GM23338 (cell line): Measurements from ENCODE around the gene CELA3B. TPM values are rescaled to one million over a fixed set of nuclear protein-coding genes. Genes with fewer than 3 reads are reported as not detected.

Experiments used
- ATAC-seq: fragments of 200-7000 bp; cut with Tn5 transposase; 3 replicates; pipeline ENCODE4 v1.9.1; 2020
- DNase-seq: peaks from one replicate; pipeline ENCODE4 v3.0.0-alpha.2; 2015; ENCODE audit warnings: low spot score
- H2AFZ ChIP-seq: fragments of 200-600 bp; sonication (generic); 2 replicates; pipeline ENCODE4 v1.8.0; 2016; ENCODE audit warnings: antibody characterized with exemption, mild to moderate bottlenecking, moderate library complexity
- H3F3A ChIP-seq: fragments of 200-600 bp; sonication (generic); replicated peaks from 2 replicates; pipeline ENCODE4 v1.8.0; 2017; ENCODE audit warnings: antibody characterized with exemption, mixed run types, low read depth
- H3K27ac ChIP-seq: fragments of 200-600 bp; sonication (generic); 2 replicates; pipeline ENCODE4 v1.6.1; 2016; ENCODE audit warnings: low read depth
- H3K27me3 ChIP-seq: fragments of 200-600 bp; sonication (generic); 2 replicates; pipeline ENCODE4 v1.8.0; 2016; ENCODE audit warnings: mild to moderate bottlenecking, mixed run types, moderate library complexity; ENCODE audit not compliant: insufficient read depth
- H3K36me3 ChIP-seq: fragments of 200-600 bp; sonication (generic); 2 replicates; pipeline ENCODE4 v1.8.0; 2016; ENCODE audit warnings: mild to moderate bottlenecking; ENCODE audit not compliant: insufficient read depth
- H3K4me1 ChIP-seq: fragments of 200-600 bp; sonication (generic); 2 replicates; pipeline ENCODE4 v1.8.0; 2016; ENCODE audit warnings: mild to moderate bottlenecking, moderate library complexity; ENCODE audit not compliant: insufficient read depth
- H3K4me2 ChIP-seq: fragments of 200-600 bp; sonication (generic); 2 replicates; pipeline ENCODE4 v1.7.1; 2017; ENCODE audit warnings: mixed run types
- H3K4me3 ChIP-seq: fragments of 200-600 bp; sonication (generic); 2 replicates; pipeline ENCODE4 v1.6.1; 2016; ENCODE audit warnings: mixed run types
- H3K79me2 ChIP-seq: fragments of 200-600 bp; sonication (generic); replicated peaks from 2 replicates; pipeline ENCODE4 v1.8.0; 2017; ENCODE audit warnings: mild to moderate bottlenecking; ENCODE audit not compliant: insufficient read depth
- H3K9me2 ChIP-seq: fragments of 200-600 bp; sonication (generic); 2 replicates; pipeline ENCODE4 v1.8.0; 2017; ENCODE audit not compliant: insufficient read depth
- H4K20me1 ChIP-seq: fragments of 200-600 bp; sonication (generic); replicated peaks from 2 replicates; pipeline ENCODE4 v1.8.0; 2017; ENCODE audit warnings: mild to moderate bottlenecking; ENCODE audit not compliant: insufficient read depth
- H3K27ac Mint-ChIP-seq: 2 replicates; pipeline ENCODE4 v1.8.0; 2020; ENCODE audit warnings: inconsistent platforms, mild to moderate bottlenecking, moderate library complexity, mixed read lengths
- H3K27me3 Mint-ChIP-seq: 3 replicates; pipeline ENCODE4 v1.8.0; 2022; ENCODE audit warnings: low read depth, mild to moderate bottlenecking, moderate library complexity, mixed read lengths, inconsistent platforms; ENCODE audit not compliant: insufficient read depth, poor library complexity
- H3K36me3 Mint-ChIP-seq: 3 replicates; pipeline ENCODE4 v1.8.0; 2021; ENCODE audit warnings: low read depth, mild to moderate bottlenecking, inconsistent platforms, moderate library complexity, mixed read lengths
- H3K4me1 Mint-ChIP-seq: 3 replicates; pipeline ENCODE4 v1.8.0; 2020; ENCODE audit warnings: mild to moderate bottlenecking, inconsistent platforms, mixed read lengths
- H3K4me3 Mint-ChIP-seq: 3 replicates; pipeline ENCODE4 v1.8.0; 2021; ENCODE audit warnings: moderate library complexity, mild to moderate bottlenecking, inconsistent platforms, mixed read lengths
- H3K9me3 Mint-ChIP-seq: 3 replicates; pipeline ENCODE4 v1.8.0; 2020; ENCODE audit warnings: moderate library complexity, mild to moderate bottlenecking, inconsistent platforms, mixed read lengths
- CREB1 ChIP-seq: fragments of 250-450 bp; sonication (Bioruptor Pico); IDR thresholded peaks from 2 replicates; pipeline ENCODE4 v1.5.0; 2020; ENCODE audit warnings: low read depth, mild to moderate bottlenecking, moderate library complexity
- EZH2 ChIP-seq: fragments of 200-600 bp; sonication (generic); IDR thresholded peaks from one replicate; pipeline ENCODE4 v1.8.0; 2017; ENCODE audit warnings: antibody characterized with exemption, mild to moderate bottlenecking, low read depth; ENCODE audit not compliant: unreplicated experiment
- EZH2phosphoT487 ChIP-seq: fragments of 200-600 bp; sonication (generic); IDR thresholded peaks from one replicate; pipeline ENCODE4 v1.8.1; 2018; ENCODE audit warnings: antibody characterized with exemption; ENCODE audit not compliant: unreplicated experiment
- JUNB ChIP-seq: IDR thresholded peaks from one replicate; pipeline ENCODE4 v1.6.1; 2016; ENCODE audit warnings: antibody characterized with exemption; ENCODE audit not compliant: unreplicated experiment
- NANOG ChIP-seq: IDR thresholded peaks from 2 replicates; pipeline ENCODE4 v1.6.1; 2016; ENCODE audit warnings: antibody characterized with exemption, borderline replicate concordance
- POLR2AphosphoS5 ChIP-seq: IDR thresholded peaks from 2 replicates; pipeline ENCODE4 v1.6.1; 2016; ENCODE audit warnings: antibody characterized with exemption, low read depth
- STAT1 ChIP-seq: IDR thresholded peaks from one replicate; pipeline ENCODE4 v1.6.1; 2016; ENCODE audit warnings: antibody characterized with exemption; ENCODE audit not compliant: unreplicated experiment
- ZNF114 ChIP-seq: fragments of 250-450 bp; sonication (Bioruptor Pico); IDR thresholded peaks from 2 replicates; pipeline ENCODE4 v1.5.0; 2020; ENCODE audit warnings: mild to moderate bottlenecking, moderate library complexity
- ZNF331 ChIP-seq: fragments of 250-450 bp; sonication (Bioruptor Pico); IDR thresholded peaks from 2 replicates; pipeline ENCODE4 v1.5.0; 2020; ENCODE audit warnings: low read depth, mild to moderate bottlenecking, moderate library complexity
- polyA plus RNA-seq: library from polyadenylated mRNA; unstranded; fragments of >200 nt; fragmentation: Nextera tagmentation; extraction: Ambion mirVana; gene quantifications from 2 replicates; pipeline ENCODE4 v1.2.1, GENCODE V29; 2016
- total RNA-seq: library from RNA; depleted of rRNA; stranded (reverse); fragments of >200 nt; shearing (Covaris generic); gene quantifications from 2 replicates; pipeline ENCODE4 v1.2.3, GENCODE V29; 2014
- TF ChIP-seq, protein P1 (sequence below): IDR thresholded peaks from one replicate; pipeline ENCODE4 v1.6.1; 2018; ENCODE audit warnings: antibody characterized with exemption; ENCODE audit not compliant: unreplicated experiment
- TF ChIP-seq, protein P2 (sequence below), 2 experiments: fragments of 200-600 bp in 1 of 2; sonication (generic) in 1 of 2; conservative IDR thresholded peaks; 2 replicates each; pipeline versions ENCODE4 v1.5.1 to v1.6.1; 2016 to 2017; ENCODE audit warnings: antibody characterized with exemption in 2 of 2, low read depth in 2 of 2, mild to moderate bottlenecking in 2 of 2, moderate library complexity in 1 of 2
- TF ChIP-seq, protein P3 (sequence below): IDR thresholded peaks from 2 replicates; pipeline ENCODE4 v1.6.1; 2016; ENCODE audit warnings: antibody characterized with exemption
- TF ChIP-seq, protein P4 (sequence below): fragments of 250-450 bp; sonication (Bioruptor Pico); IDR thresholded peaks from 2 replicates; pipeline ENCODE4 v1.5.0; 2020; ENCODE audit warnings: mild to moderate bottlenecking, moderate library complexity

CELA3B gene
- total and polyA plus RNA-seq, 2 experiments from 2014 or later: not detected

DNA sequence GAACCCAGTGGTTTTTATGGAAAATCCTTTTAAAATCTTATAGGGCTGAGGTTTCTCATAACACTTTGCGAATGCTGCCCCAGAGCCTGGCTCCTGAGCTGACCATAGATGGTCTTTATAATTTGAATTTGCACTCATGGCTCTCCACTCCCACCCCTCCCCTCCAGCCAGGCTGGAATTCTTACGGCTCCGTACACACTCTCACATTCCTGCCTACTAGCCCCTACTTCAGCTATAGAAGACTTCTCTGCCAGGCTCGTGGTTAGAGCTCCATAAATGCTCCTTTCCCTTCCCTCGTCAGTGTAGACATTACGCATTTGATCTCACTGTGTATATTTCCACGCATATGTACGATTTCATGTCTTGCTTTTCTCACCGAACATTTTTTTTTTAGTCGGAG, 34.4 kb upstream of the CELA3B start:
- no peak overlapping the region; the same call in 2 of the 3 replicates for H3K4me3 Mint-ChIP-seq
- H3K4me1 Mint-ChIP-seq: peaks cover 31% of the 10 kb centered on the region
- no peak for DNase-seq
- Histone ChIP-seq H3K36me3 (no peaks in the 10 kb centered on the region), H3K27me3 (no peaks in the 10 kb centered on the region), H3K79me2 (no peaks in the 10 kb centered on the region), H2AFZ (0 out of 2 replicates have a peak overlapping the region, but pooled peaks have one; percentile 4), H3F3A (peaks cover 15% of the 10 kb centered on the region), H3K4me1 (peaks cover 16% of the 10 kb centered on the region), H4K20me1 (no peaks in the 10 kb centered on the region), H3K4me2 (no peak overlapping the region), H3K4me3 (no peak overlapping the region), H3K27ac (peak overlapping the region; percentile 45; the same call in 1 of the 2 replicates), H3K9me2 (no peaks in the 10 kb centered on the region)
- H3K36me3 Mint-ChIP-seq: no peaks in the 10 kb centered on the region
- ATAC-seq: no peak
- TF ChIP-seq ZNF331 (CRISPR knock-in tag) (no peak), EZH2phosphoT487 (no peak), EZH2 (no peak), STAT1 (no peak), JUNB (no peak), ZNF114 (CRISPR knock-in tag) (no peak), NANOG (no peak), POLR2AphosphoS5 (no peak), CREB1 (no peak)
- TF ChIP-seq, protein P1, sequence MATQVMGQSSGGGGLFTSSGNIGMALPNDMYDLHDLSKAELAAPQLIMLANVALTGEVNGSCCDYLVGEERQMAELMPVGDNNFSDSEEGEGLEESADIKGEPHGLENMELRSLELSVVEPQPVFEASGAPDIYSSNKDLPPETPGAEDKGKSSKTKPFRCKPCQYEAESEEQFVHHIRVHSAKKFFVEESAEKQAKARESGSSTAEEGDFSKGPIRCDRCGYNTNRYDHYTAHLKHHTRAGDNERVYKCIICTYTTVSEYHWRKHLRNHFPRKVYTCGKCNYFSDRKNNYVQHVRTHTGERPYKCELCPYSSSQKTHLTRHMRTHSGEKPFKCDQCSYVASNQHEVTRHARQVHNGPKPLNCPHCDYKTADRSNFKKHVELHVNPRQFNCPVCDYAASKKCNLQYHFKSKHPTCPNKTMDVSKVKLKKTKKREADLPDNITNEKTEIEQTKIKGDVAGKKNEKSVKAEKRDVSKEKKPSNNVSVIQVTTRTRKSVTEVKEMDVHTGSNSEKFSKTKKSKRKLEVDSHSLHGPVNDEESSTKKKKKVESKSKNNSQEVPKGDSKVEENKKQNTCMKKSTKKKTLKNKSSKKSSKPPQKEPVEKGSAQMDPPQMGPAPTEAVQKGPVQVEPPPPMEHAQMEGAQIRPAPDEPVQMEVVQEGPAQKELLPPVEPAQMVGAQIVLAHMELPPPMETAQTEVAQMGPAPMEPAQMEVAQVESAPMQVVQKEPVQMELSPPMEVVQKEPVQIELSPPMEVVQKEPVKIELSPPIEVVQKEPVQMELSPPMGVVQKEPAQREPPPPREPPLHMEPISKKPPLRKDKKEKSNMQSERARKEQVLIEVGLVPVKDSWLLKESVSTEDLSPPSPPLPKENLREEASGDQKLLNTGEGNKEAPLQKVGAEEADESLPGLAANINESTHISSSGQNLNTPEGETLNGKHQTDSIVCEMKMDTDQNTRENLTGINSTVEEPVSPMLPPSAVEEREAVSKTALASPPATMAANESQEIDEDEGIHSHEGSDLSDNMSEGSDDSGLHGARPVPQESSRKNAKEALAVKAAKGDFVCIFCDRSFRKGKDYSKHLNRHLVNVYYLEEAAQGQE: no peak
- TF ChIP-seq, protein P2, sequence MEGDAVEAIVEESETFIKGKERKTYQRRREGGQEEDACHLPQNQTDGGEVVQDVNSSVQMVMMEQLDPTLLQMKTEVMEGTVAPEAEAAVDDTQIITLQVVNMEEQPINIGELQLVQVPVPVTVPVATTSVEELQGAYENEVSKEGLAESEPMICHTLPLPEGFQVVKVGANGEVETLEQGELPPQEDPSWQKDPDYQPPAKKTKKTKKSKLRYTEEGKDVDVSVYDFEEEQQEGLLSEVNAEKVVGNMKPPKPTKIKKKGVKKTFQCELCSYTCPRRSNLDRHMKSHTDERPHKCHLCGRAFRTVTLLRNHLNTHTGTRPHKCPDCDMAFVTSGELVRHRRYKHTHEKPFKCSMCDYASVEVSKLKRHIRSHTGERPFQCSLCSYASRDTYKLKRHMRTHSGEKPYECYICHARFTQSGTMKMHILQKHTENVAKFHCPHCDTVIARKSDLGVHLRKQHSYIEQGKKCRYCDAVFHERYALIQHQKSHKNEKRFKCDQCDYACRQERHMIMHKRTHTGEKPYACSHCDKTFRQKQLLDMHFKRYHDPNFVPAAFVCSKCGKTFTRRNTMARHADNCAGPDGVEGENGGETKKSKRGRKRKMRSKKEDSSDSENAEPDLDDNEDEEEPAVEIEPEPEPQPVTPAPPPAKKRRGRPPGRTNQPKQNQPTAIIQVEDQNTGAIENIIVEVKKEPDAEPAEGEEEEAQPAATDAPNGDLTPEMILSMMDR (conservative IDR thresholded peaks at IDR 0.05; ENCODE audit: low read depth in 2 of 2): no peak
- TF ChIP-seq, protein P3, sequence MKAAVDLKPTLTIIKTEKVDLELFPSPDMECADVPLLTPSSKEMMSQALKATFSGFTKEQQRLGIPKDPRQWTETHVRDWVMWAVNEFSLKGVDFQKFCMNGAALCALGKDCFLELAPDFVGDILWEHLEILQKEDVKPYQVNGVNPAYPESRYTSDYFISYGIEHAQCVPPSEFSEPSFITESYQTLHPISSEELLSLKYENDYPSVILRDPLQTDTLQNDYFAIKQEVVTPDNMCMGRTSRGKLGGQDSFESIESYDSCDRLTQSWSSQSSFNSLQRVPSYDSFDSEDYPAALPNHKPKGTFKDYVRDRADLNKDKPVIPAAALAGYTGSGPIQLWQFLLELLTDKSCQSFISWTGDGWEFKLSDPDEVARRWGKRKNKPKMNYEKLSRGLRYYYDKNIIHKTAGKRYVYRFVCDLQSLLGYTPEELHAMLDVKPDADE: no peak
- TF ChIP-seq, protein P4, sequence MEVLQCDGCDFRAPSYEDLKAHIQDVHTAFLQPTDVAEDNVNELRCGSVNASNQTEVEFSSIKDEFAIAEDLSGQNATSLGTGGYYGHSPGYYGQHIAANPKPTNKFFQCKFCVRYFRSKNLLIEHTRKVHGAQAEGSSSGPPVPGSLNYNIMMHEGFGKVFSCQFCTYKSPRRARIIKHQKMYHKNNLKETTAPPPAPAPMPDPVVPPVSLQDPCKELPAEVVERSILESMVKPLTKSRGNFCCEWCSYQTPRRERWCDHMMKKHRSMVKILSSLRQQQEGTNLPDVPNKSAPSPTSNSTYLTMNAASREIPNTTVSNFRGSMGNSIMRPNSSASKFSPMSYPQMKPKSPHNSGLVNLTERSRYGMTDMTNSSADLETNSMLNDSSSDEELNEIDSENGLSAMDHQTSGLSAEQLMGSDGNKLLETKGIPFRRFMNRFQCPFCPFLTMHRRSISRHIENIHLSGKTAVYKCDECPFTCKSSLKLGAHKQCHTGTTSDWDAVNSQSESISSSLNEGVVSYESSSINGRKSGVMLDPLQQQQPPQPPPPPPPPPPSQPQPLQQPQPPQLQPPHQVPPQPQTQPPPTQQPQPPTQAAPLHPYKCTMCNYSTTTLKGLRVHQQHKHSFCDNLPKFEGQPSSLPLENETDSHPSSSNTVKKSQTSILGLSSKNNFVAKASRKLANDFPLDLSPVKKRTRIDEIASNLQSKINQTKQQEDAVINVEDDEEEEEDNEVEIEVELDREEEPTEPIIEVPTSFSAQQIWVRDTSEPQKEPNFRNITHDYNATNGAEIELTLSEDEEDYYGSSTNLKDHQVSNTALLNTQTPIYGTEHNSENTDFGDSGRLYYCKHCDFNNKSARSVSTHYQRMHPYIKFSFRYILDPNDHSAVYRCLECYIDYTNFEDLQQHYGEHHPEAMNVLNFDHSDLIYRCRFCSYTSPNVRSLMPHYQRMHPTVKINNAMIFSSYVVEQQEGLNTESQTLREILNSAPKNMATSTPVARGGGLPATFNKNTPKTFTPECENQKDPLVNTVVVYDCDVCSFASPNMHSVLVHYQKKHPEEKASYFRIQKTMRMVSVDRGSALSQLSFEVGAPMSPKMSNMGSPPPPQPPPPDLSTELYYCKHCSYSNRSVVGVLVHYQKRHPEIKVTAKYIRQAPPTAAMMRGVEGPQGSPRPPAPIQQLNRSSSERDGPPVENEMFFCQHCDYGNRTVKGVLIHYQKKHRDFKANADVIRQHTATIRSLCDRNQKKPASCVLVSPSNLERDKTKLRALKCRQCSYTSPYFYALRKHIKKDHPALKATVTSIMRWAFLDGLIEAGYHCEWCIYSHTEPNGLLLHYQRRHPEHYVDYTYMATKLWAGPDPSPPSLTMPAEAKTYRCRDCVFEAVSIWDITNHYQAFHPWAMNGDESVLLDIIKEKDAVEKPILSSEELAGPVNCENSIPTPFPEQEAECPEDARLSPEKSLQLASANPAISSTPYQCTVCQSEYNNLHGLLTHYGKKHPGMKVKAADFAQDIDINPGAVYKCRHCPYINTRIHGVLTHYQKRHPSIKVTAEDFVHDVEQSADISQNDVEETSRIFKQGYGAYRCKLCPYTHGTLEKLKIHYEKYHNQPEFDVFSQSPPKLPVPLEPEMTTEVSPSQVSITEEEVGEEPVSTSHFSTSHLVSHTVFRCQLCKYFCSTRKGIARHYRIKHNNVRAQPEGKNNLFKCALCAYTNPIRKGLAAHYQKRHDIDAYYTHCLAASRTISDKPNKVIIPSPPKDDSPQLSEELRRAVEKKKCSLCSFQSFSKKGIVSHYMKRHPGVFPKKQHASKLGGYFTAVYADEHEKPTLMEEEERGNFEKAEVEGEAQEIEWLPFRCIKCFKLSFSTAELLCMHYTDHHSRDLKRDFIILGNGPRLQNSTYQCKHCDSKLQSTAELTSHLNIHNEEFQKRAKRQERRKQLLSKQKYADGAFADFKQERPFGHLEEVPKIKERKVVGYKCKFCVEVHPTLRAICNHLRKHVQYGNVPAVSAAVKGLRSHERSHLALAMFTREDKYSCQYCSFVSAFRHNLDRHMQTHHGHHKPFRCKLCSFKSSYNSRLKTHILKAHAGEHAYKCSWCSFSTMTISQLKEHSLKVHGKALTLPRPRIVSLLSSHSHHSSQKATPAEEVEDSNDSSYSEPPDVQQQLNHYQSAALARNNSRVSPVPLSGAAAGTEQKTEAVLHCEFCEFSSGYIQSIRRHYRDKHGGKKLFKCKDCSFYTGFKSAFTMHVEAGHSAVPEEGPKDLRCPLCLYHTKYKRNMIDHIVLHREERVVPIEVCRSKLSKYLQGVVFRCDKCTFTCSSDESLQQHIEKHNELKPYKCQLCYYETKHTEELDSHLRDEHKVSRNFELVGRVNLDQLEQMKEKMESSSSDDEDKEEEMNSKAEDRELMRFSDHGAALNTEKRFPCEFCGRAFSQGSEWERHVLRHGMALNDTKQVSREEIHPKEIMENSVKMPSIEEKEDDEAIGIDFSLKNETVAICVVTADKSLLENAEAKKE: no peak
- no peak overlapping the region for H3K27ac Mint-ChIP-seq
- peaks cover 10% of the 10 kb centered on the region for H3K27me3 Mint-ChIP-seq
- H3K9me3 Mint-ChIP-seq: no peaks in the 10 kb centered on the region
